Gastrocnemius medialis (tissue), 4 donors: ENCODE data around the gene KNG1.

ENCODE experiments used
- POLR2A ChIP-seq, 2 donors: fragments of 450-650 bp; IDR thresholded peaks; one replicate each; pipeline ENCODE4 v1.6.1; 2017; ENCODE audit warnings: antibody characterized with exemption in 2 of 2, mild to moderate bottlenecking in 2 of 2, moderate library complexity in 2 of 2
- TF ChIP-seq, protein P1 (sequence below), 5 experiments: fragments of 450-650 bp in 3 of 5; fragments of 200-600 bp in 2 of 5; sonication (generic) in 2 of 5; IDR thresholded peaks in 4 of 5; conservative IDR thresholded peaks in 1 of 5; 1 replicate in 4 of 5; 2 replicates in 1 of 5; pipeline ENCODE4 v1.5.1; 2016 to 2019; ENCODE audit warnings: antibody characterized with exemption in 5 of 5, mild to moderate bottlenecking in 3 of 5, moderate library complexity in 3 of 5

DNA sequence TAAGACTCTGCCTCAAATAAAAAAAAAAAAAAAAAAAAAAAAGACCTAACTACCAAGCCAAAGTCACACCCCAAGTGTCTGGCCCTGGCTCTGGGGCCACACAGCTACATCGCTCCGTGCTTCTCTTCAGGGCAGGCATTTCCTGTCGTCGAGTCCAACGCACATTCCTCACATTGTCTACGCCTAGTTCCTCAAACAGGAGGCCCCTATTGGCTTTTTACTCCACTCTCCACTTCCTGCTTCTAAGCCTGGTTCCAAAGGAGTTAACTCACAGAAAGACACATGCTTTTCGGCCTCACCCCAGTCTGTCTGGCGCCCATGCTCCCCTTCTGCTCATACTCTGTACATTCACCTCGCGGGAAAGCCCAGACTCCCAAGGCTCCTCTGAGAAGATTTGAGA lies 28.8 kb downstream of the KNG1 start:
- TF ChIP-seq, protein P1, sequence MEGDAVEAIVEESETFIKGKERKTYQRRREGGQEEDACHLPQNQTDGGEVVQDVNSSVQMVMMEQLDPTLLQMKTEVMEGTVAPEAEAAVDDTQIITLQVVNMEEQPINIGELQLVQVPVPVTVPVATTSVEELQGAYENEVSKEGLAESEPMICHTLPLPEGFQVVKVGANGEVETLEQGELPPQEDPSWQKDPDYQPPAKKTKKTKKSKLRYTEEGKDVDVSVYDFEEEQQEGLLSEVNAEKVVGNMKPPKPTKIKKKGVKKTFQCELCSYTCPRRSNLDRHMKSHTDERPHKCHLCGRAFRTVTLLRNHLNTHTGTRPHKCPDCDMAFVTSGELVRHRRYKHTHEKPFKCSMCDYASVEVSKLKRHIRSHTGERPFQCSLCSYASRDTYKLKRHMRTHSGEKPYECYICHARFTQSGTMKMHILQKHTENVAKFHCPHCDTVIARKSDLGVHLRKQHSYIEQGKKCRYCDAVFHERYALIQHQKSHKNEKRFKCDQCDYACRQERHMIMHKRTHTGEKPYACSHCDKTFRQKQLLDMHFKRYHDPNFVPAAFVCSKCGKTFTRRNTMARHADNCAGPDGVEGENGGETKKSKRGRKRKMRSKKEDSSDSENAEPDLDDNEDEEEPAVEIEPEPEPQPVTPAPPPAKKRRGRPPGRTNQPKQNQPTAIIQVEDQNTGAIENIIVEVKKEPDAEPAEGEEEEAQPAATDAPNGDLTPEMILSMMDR (IDR thresholded peaks at IDR 0.05 in 4 of 5, conservative IDR thresholded peaks at IDR 0.05 in 1 of 5): no peak
- no peak for TF ChIP-seq POLR2A (IDR thresholded peaks at IDR 0.05)
